Epithelial cell of proximal tubule (primary cell): ENCODE data around the gene GRIA4. TPM values are rescaled to one million over a fixed set of nuclear protein-coding genes. Genes with fewer than 3 reads are reported as not detected.

Experiments used
- DNase-seq: peaks from one replicate; pipeline ENCODE4 v3.0.0-alpha.2; 2011; ENCODE audit warnings: low read depth
- H3K4me3 ChIP-seq: 2 replicates; pipeline ENCODE4 v1.5.1; 2011; ENCODE audit warnings: low read depth, mild to moderate bottlenecking, low read length
- total RNA-seq: library from RNA; depleted of rRNA; stranded (reverse); fragments of >200 nt; gene quantifications from 2 replicates; pipeline ENCODE4 v1.2.3, GENCODE V29; 2015
- TF ChIP-seq, protein P1 (sequence below): conservative IDR thresholded peaks from 2 replicates; pipeline ENCODE4 v1.5.1; 2012; ENCODE audit warnings: low read depth, mild to moderate bottlenecking, low read length

GRIA4 gene
- total RNA-seq, 1 donor from 2014 or later = 0.69 TPM

DNA sequence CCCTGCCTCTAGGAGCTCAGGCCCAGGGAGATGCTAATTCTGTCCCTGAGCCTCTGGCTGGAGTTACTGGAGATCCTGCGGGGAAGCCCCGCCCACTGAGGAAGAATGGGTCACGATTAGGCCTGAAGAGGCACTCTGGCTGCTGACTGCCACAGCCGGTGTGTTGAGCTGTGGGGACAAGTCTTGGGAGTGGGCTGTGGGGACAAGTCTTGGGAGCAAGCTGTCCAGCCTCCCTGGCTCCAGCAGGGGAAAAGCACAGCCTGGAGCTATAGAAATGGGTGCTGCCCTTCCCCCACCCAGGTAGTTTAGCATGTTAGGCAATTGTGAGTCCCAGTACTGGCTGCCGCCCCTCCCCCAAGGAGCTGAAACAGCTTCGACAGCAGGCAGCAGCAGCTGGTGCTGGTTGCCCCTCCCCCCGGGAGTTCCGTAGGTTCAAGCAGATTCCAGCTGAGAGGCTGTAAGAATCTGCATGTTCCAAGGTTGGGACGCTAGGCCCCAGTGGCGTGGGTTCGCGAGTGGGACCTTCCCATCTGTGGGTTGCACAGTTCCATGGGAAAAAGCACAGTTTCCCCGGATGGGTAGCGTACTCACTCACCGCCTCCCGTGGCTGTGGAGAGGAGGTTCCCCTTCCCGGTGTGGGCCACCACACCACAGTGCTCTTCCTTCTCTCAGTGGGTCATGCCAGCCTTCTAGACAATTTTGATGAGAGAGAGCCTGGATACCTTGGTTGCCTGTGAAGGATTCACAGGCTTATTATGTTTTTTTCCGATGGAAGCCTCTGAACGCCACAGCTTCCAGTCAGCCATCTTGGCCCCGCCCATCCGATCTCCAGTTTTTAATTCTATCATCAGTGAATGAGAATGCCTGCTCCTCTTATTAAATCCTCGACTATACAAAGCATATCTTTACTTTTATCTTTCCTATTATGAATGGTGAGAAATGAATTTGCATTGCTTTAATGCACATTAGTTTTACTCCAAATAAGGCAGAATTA, 350.7 kb downstream of the GRIA4 start:
- no peak overlapping the region for H3K4me3 ChIP-seq
- TF ChIP-seq, protein P1, sequence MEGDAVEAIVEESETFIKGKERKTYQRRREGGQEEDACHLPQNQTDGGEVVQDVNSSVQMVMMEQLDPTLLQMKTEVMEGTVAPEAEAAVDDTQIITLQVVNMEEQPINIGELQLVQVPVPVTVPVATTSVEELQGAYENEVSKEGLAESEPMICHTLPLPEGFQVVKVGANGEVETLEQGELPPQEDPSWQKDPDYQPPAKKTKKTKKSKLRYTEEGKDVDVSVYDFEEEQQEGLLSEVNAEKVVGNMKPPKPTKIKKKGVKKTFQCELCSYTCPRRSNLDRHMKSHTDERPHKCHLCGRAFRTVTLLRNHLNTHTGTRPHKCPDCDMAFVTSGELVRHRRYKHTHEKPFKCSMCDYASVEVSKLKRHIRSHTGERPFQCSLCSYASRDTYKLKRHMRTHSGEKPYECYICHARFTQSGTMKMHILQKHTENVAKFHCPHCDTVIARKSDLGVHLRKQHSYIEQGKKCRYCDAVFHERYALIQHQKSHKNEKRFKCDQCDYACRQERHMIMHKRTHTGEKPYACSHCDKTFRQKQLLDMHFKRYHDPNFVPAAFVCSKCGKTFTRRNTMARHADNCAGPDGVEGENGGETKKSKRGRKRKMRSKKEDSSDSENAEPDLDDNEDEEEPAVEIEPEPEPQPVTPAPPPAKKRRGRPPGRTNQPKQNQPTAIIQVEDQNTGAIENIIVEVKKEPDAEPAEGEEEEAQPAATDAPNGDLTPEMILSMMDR = no peak
- DNase-seq = no peak

DNA sequence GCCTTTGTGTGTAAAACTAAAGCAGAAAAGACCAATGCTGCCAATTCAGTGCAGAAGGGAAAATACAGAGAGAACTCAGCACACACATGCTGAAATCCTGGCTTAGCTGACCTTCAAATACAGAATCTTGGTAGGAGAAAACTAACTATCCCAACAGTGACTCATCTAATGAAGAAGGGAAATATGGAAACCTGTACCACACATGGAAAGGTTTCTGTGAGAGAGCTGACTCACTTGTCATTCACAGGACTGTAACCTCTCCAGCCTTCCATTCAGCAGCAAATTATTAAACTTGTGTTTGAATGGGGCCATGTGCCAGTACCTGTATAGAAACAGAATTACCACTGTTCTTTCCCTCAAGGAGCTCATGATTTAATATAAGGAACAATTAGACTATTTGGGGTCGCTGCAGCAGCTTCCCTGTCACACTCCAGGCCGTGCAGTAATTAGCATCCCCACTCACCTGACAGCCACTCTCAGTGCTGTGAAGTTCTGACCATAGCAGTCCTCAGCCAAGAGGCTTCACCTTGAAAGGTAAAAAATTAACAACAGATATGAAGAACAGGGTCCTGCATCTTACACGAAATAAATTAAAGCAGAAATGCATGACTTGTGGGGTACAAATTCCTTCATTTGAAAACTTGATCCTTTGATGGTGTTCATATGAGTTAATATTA, 358.3 kb downstream of the GRIA4 start:
- TF ChIP-seq, protein P1 = no peak
- no peak overlapping the region for H3K4me3 ChIP-seq
- peak; percentile 74 for DNase-seq

DNA sequence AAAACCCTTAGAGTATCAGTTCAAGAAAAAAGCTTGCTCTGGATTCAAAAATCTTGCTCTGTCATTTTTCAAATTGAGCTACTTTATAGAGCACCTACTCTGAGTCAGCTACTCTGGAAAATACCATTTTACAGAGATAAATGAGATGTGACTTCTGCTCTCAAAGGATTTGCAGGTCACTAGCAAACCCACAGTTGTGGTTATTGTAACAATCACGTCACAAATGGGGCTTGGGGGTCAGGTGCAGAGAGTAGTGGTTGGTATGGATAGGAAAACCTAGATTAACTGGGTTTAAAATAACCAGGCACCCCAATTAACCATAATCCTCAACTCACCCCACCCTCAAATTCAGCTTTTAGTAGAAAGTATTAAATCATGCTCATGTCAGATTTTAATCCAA, 359.9 kb downstream of the GRIA4 start:
- no peak for DNase-seq
- no peak overlapping the region for H3K4me3 ChIP-seq
- TF ChIP-seq, protein P1 = no peak

DNA sequence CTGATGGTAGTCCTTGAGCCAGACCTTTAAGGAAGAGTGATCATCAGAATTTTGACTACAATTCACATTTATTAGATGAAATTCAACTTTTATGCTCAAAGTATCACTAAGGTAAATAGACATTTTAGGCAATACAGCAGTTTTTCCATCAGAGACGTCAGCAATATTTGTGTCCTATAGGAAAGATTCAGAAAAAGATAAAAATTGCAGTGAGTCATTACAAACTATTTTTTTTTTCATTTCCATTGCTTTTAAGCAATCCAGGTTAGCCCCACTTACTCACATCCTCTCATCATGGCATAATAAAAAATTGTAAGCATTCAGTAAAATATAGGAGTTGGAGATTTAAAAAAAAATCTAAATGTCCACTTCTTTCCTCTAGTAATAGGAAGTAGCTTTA, 365.3 kb downstream of the GRIA4 start:
- DNase-seq = no peak
- TF ChIP-seq, protein P1 = no peak
- H3K4me3 ChIP-seq = no peak overlapping the region

DNA sequence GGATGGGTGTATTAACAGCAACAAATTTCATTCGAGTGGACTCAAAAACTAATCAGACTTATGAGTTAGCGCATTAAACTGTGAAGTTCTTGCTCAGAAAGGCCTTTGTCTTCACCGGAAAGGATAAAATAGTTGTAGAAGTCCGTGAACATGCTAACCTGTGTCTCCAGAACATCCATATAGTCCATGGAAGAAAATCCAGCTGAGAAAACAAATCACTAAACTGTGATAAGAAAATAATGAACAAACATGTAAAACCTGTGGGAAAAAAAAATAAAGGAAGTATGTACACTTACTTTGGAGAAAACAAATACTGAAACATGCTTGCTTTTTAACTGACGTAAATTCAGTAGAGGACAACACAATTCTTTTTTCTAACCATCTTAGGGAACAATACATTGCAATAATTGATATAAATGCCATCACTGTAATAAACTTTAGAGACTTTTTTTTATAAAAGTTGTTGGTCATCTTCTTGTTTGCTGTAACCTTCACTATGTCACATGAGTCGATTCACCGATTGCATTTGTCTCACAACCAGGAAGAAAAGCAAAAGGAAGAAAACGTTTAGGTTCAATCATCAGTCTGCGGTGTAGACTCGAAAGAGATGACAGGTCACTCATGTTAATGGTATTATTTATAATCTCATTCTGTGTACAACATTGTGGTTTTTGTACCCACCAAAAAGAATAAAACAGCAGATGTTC, 370.3 kb downstream of the GRIA4 start:
- no peak for DNase-seq
- TF ChIP-seq, protein P1 = no peak
- no peak overlapping the region for H3K4me3 ChIP-seq

DNA sequence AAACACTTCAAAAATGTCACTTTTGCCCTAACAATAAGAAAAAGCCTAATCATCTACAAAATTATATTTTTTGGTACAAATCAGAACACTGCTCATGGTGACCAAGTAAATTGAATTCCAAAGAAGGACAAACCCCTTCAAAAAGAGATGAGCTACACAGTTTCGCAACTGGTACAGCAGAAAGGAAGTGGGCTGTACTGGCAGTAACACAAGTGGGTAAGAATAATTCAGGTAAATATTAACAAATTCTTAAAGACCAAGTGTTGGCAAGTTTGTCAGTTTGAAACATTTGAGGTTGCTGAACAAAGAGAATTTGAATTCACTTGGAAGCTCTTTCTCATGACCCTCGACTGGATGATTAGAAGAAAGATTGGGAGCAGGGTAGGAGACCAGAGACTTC, 376.7 kb downstream of the GRIA4 start:
- DNase-seq = no peak
- TF ChIP-seq, protein P1 = no peak

More for the DNA sequence above, 376.7 kb downstream of the GRIA4 start:
- H3K4me3 ChIP-seq = no peak overlapping the region
